K562 (cell line): ENCODE results near the gene CARD9. TPM values are rescaled to one million over a fixed set of nuclear protein-coding genes. Genes with fewer than 3 reads are reported as not detected.

Experiments
- polyA plus RNA-seq, 8 experiments: library from polyadenylated mRNA; depleted of rRNA in 4 of 8; stranded (reverse) in 5 of 8; unstranded in 3 of 8; fragments of >200 nt; fragmentation: Nextera tagmentation in 2 of 8; fragmentation: Illumina TruSeq in 1 of 8; extraction: Ambion mirVana in 2 of 8; extraction: Trizol in 1 of 8; gene quantifications; 2 replicates each; pipeline versions ENCODE4 v1.2.1 to v1.2.3, GENCODE V29; 2011 to 2014; ENCODE audit warnings: inconsistent platforms in 1 of 8, missing spikeins in 1 of 8
- total RNA-seq, 7 experiments: library from RNA; depleted of rRNA in 6 of 7; stranded (reverse); fragments of >200 nt in 6 of 7; fragmentation: Illumina TruSeq in 2 of 7; extraction: Trizol in 2 of 7; gene quantifications; 2 replicates each; pipeline versions ENCODE4 v1.2.1 to v1.2.3, GENCODE V29; 2011 to 2021; ENCODE audit warnings: low replicate concordance in 1 of 7

CARD9 gene
- total and polyA plus RNA-seq, 9 of the 15 experiments (the other 6 are each of a cell fraction or from before 2014, with no cell fraction given), result 1.7 to 53.0 (median 9.7) TPM

Other genes starting within 250 kb of the CARD9 start
Only the 7 nearest of the 11 such genes appear.
- not detected in 2 replicates for gene CCDC187, start 69.6 kb downstream of the CARD9 start, total RNA-seq (2014; rRNA removed)
- not detected in 2 replicates for gene CCDC187, start 69.6 kb downstream of the CARD9 start, total RNA-seq (2014; rRNA removed; fragmentation: Illumina TruSeq; extraction: Trizol)
- gene CCDC187, start 69.6 kb downstream of the CARD9 start, total RNA-seq (2015; rRNA removed; fragmentation: Illumina TruSeq; extraction: Trizol), result not detected in 2 replicates
- gene CCDC187, start 69.6 kb downstream of the CARD9 start, total RNA-seq (2021), result 0.02 TPM in 1 of 2 replicates, not detected in the other
- not detected in 2 replicates for gene CCDC187, start 69.6 kb downstream of the CARD9 start, polyA plus RNA-seq (2011; rRNA removed)
- gene CCDC187, start 69.6 kb downstream of the CARD9 start, polyA plus RNA-seq (2014; fragmentation: Illumina TruSeq; extraction: Trizol), result not detected in 2 replicates
- gene CCDC187, start 69.6 kb downstream of the CARD9 start, polyA plus RNA-seq (2014; fragmentation: Nextera tagmentation; extraction: Ambion mirVana), result not detected
- gene CCDC187, start 69.6 kb downstream of the CARD9 start, polyA plus RNA-seq (2014; rRNA removed), result not detected in 2 replicates
- gene GPSM1, start 46.1 kb downstream of the CARD9 start, total RNA-seq (2014; rRNA removed), result 12.7 and 16.0 TPM in 2 replicates
- gene GPSM1, start 46.1 kb downstream of the CARD9 start, total RNA-seq (2014; rRNA removed; fragmentation: Illumina TruSeq; extraction: Trizol), result 0.54 and 0.76 TPM in 2 replicates
- 3.1 and 4.1 TPM in 2 replicates for gene GPSM1, start 46.1 kb downstream of the CARD9 start, total RNA-seq (2015; rRNA removed; fragmentation: Illumina TruSeq; extraction: Trizol)
- 12.4 and 14.2 TPM in 2 replicates for gene GPSM1, start 46.1 kb downstream of the CARD9 start, total RNA-seq (2021)
- gene GPSM1, start 46.1 kb downstream of the CARD9 start, polyA plus RNA-seq (2011; rRNA removed), result 5.4 and 6.7 TPM in 2 replicates
- gene GPSM1, start 46.1 kb downstream of the CARD9 start, polyA plus RNA-seq (2014; fragmentation: Illumina TruSeq; extraction: Trizol), result 1.9 and 5.2 TPM in 2 replicates
- under 1 TPM; 0.04 to 0.10 TPM for gene GPSM1, start 46.1 kb downstream of the CARD9 start, polyA plus RNA-seq (2014; fragmentation: Nextera tagmentation; extraction: Ambion mirVana)
- gene GPSM1, start 46.1 kb downstream of the CARD9 start, polyA plus RNA-seq (2014; rRNA removed), result 9.2 and 10.1 TPM in 2 replicates
- 44.6 and 56.7 TPM in 2 replicates for gene DNLZ, start 9.9 kb downstream of the CARD9 start, total RNA-seq (2014; rRNA removed)
- 2.2 and 3.4 TPM in 2 replicates for gene DNLZ, start 9.9 kb downstream of the CARD9 start, total RNA-seq (2014; rRNA removed; fragmentation: Illumina TruSeq; extraction: Trizol)
- 10.0 and 10.8 TPM in 2 replicates for gene DNLZ, start 9.9 kb downstream of the CARD9 start, total RNA-seq (2015; rRNA removed; fragmentation: Illumina TruSeq; extraction: Trizol)
- gene DNLZ, start 9.9 kb downstream of the CARD9 start, total RNA-seq (2021), result 25.6 and 25.8 TPM in 2 replicates
- gene DNLZ, start 9.9 kb downstream of the CARD9 start, polyA plus RNA-seq (2011; rRNA removed), result 3.1 and 3.2 TPM in 2 replicates
- gene DNLZ, start 9.9 kb downstream of the CARD9 start, polyA plus RNA-seq (2014; fragmentation: Illumina TruSeq; extraction: Trizol), result 2.2 and 4.2 TPM in 2 replicates
- gene DNLZ, start 9.9 kb downstream of the CARD9 start, polyA plus RNA-seq (2014; fragmentation: Nextera tagmentation; extraction: Ambion mirVana), result under 1 TPM; 0.17 to 0.36 TPM
- gene DNLZ, start 9.9 kb downstream of the CARD9 start, polyA plus RNA-seq (2014; rRNA removed), result 22.1 and 29.8 TPM in 2 replicates
- 14.4 and 15.8 TPM in 2 replicates for gene SNAPC4, start 26.5 kb upstream of the CARD9 start, total RNA-seq (2014; rRNA removed)
- gene SNAPC4, start 26.5 kb upstream of the CARD9 start, total RNA-seq (2014; rRNA removed; fragmentation: Illumina TruSeq; extraction: Trizol), result 7.1 and 8.8 TPM in 2 replicates
- gene SNAPC4, start 26.5 kb upstream of the CARD9 start, total RNA-seq (2015; rRNA removed; fragmentation: Illumina TruSeq; extraction: Trizol), result 9.3 and 11.1 TPM in 2 replicates
- 17.1 and 18.7 TPM in 2 replicates for gene SNAPC4, start 26.5 kb upstream of the CARD9 start, total RNA-seq (2021)
- 4.4 and 4.5 TPM in 2 replicates for gene SNAPC4, start 26.5 kb upstream of the CARD9 start, polyA plus RNA-seq (2011; rRNA removed)
- 8.8 and 9.0 TPM in 2 replicates for gene SNAPC4, start 26.5 kb upstream of the CARD9 start, polyA plus RNA-seq (2014; fragmentation: Illumina TruSeq; extraction: Trizol)
- gene SNAPC4, start 26.5 kb upstream of the CARD9 start, polyA plus RNA-seq (2014; fragmentation: Nextera tagmentation; extraction: Ambion mirVana), result under 1 TPM; 0.21 to 0.46 TPM
- 18.7 and 21.8 TPM in 2 replicates for gene SNAPC4, start 26.5 kb upstream of the CARD9 start, polyA plus RNA-seq (2014; rRNA removed)
- 79.0 and 88.8 TPM in 2 replicates for gene ENTR1, start 36.9 kb upstream of the CARD9 start, total RNA-seq (2014; rRNA removed)
- gene ENTR1, start 36.9 kb upstream of the CARD9 start, total RNA-seq (2014; rRNA removed; fragmentation: Illumina TruSeq; extraction: Trizol), result 38.1 and 38.3 TPM in 2 replicates
- gene ENTR1, start 36.9 kb upstream of the CARD9 start, total RNA-seq (2015; rRNA removed; fragmentation: Illumina TruSeq; extraction: Trizol), result 61.3 and 65.5 TPM in 2 replicates
- 101 and 104 TPM in 2 replicates for gene ENTR1, start 36.9 kb upstream of the CARD9 start, total RNA-seq (2021)
- 77.3 and 92.6 TPM in 2 replicates for gene ENTR1, start 36.9 kb upstream of the CARD9 start, polyA plus RNA-seq (2011; rRNA removed)
- 72.6 and 75.9 TPM in 2 replicates for gene ENTR1, start 36.9 kb upstream of the CARD9 start, polyA plus RNA-seq (2014; fragmentation: Illumina TruSeq; extraction: Trizol)
- gene ENTR1, start 36.9 kb upstream of the CARD9 start, polyA plus RNA-seq (2014; fragmentation: Nextera tagmentation; extraction: Ambion mirVana), result 1 to 10 TPM; 6.7 to 9.6 TPM
- gene ENTR1, start 36.9 kb upstream of the CARD9 start, polyA plus RNA-seq (2014; rRNA removed), result 106 and 108 TPM in 2 replicates
- 86.6 and 111 TPM in 2 replicates for gene PMPCA, start 37.0 kb upstream of the CARD9 start, total RNA-seq (2014; rRNA removed)
- gene PMPCA, start 37.0 kb upstream of the CARD9 start, total RNA-seq (2014; rRNA removed; fragmentation: Illumina TruSeq; extraction: Trizol), result 82.4 and 104 TPM in 2 replicates
- gene PMPCA, start 37.0 kb upstream of the CARD9 start, total RNA-seq (2015; rRNA removed; fragmentation: Illumina TruSeq; extraction: Trizol), result 66.6 and 67.5 TPM in 2 replicates
- 118 and 139 TPM in 2 replicates for gene PMPCA, start 37.0 kb upstream of the CARD9 start, total RNA-seq (2021)
- 114 and 119 TPM in 2 replicates for gene PMPCA, start 37.0 kb upstream of the CARD9 start, polyA plus RNA-seq (2011; rRNA removed)
- gene PMPCA, start 37.0 kb upstream of the CARD9 start, polyA plus RNA-seq (2014; fragmentation: Illumina TruSeq; extraction: Trizol), result 99.8 and 122 TPM in 2 replicates
- 10 to 100 TPM; 23.9 to 30.0 TPM for gene PMPCA, start 37.0 kb upstream of the CARD9 start, polyA plus RNA-seq (2014; fragmentation: Nextera tagmentation; extraction: Ambion mirVana)
- 129 and 143 TPM in 2 replicates for gene PMPCA, start 37.0 kb upstream of the CARD9 start, polyA plus RNA-seq (2014; rRNA removed)
- 8.8 and 11.1 TPM in 2 replicates for gene INPP5E, start 66.2 kb upstream of the CARD9 start, total RNA-seq (2014; rRNA removed)
- 2.5 and 2.9 TPM in 2 replicates for gene INPP5E, start 66.2 kb upstream of the CARD9 start, total RNA-seq (2014; rRNA removed; fragmentation: Illumina TruSeq; extraction: Trizol)
- 5.4 and 5.7 TPM in 2 replicates for gene INPP5E, start 66.2 kb upstream of the CARD9 start, total RNA-seq (2015; rRNA removed; fragmentation: Illumina TruSeq; extraction: Trizol)
- gene INPP5E, start 66.2 kb upstream of the CARD9 start, total RNA-seq (2021), result 16.3 and 17.4 TPM in 2 replicates
- 4.4 and 6.8 TPM in 2 replicates for gene INPP5E, start 66.2 kb upstream of the CARD9 start, polyA plus RNA-seq (2011; rRNA removed)
- 4.9 and 8.4 TPM in 2 replicates for gene INPP5E, start 66.2 kb upstream of the CARD9 start, polyA plus RNA-seq (2014; fragmentation: Illumina TruSeq; extraction: Trizol)
- under 1 TPM; 0.38 to 0.56 TPM for gene INPP5E, start 66.2 kb upstream of the CARD9 start, polyA plus RNA-seq (2014; fragmentation: Nextera tagmentation; extraction: Ambion mirVana)
- gene INPP5E, start 66.2 kb upstream of the CARD9 start, polyA plus RNA-seq (2014; rRNA removed), result 14.1 and 15.1 TPM in 2 replicates